ENCODE measurements around the gene ACBD6.
"Not testable (repeated sequence)": the region's sequence is repeated elsewhere in the genome, so short reads cannot be mapped to it uniquely, and the experiment has no call there.

ACBD6 gene

GRCh38 chr1:180489976-180490375, 12.4 kb downstream of the ACBD6 start:
- no peak for DNase-seq

- DNase-seq = no peak
Observed at GRCh38 chr1:180489313-180489712, 13.1 kb downstream of the ACBD6 start.

GRCh38 chr1:180488661-180489060, 13.7 kb downstream of the ACBD6 start:
- no peak for DNase-seq

GRCh38 chr1:180486092-180486491, 16.3 kb downstream of the ACBD6 start:
- no peak for DNase-seq

GRCh38 chr1:180484490-180484889, 17.9 kb downstream of the ACBD6 start:
- DNase-seq = no peak

GRCh38 chr1:180482425-180483275, 19.7 kb downstream of the ACBD6 start:
- no peak for DNase-seq

- no peak for DNase-seq
Observed at GRCh38 chr1:180470031-180470430, 32.3 kb downstream of the ACBD6 start.

GRCh38 chr1:180468311-180468710, 34.1 kb downstream of the ACBD6 start:
- no peak for DNase-seq

GRCh38 chr1:180462102-180462501, 40.3 kb downstream of the ACBD6 start:
- no peak for DNase-seq

GRCh38 chr1:180461682-180462081, 40.7 kb downstream of the ACBD6 start:
- DNase-seq = not testable (repeated sequence)

GRCh38 chr1:180458807-180459206, 43.6 kb downstream of the ACBD6 start:
- DNase-seq = no peak

GRCh38 chr1:180456191-180456590, 46.2 kb downstream of the ACBD6 start:
- DNase-seq = no peak

GRCh38 chr1:180451504-180451903, 50.9 kb downstream of the ACBD6 start:
- no peak for DNase-seq

- DNase-seq = no peak
Observed at GRCh38 chr1:180444522-180444921, 57.9 kb downstream of the ACBD6 start.

- no peak for DNase-seq
Observed at GRCh38 chr1:180440335-180440734, 62.0 kb downstream of the ACBD6 start.

GRCh38 chr1:180435566-180435965, 66.8 kb downstream of the ACBD6 start:
- no peak for DNase-seq

GRCh38 chr1:180433873-180434272, 68.5 kb downstream of the ACBD6 start:
- DNase-seq = no peak

GRCh38 chr1:180431683-180432082, 70.7 kb downstream of the ACBD6 start:
- DNase-seq = no peak

- DNase-seq = no peak
Observed at GRCh38 chr1:180428782-180429695, 73.3 kb downstream of the ACBD6 start.

GRCh38 chr1:180425952-180426351, 76.4 kb downstream of the ACBD6 start:
- DNase-seq = no peak

- DNase-seq = no peak
Observed at GRCh38 chr1:180424848-180425457, 77.4 kb downstream of the ACBD6 start.

GRCh38 chr1:180421614-180422013, 80.8 kb downstream of the ACBD6 start:
- no peak for DNase-seq

GRCh38 chr1:180421145-180421544, 81.2 kb downstream of the ACBD6 start:
- not testable (repeated sequence) for DNase-seq
